ENCODE measurements around the gene MICAL1. TPM values are rescaled to one million over a fixed set of nuclear protein-coding genes. Genes with fewer than 3 reads are reported as not detected.
A peak's percentile ranks its signal among the peaks of the same experiment; 100 is the strongest.

Gene MICAL1
- total and polyA plus RNA-seq, 10 of the 15 experiments (the other 5 are each of a cell fraction or from before 2014, with no cell fraction given) = 0.32 to 71.6 (median 45.3) TPM

DNA sequence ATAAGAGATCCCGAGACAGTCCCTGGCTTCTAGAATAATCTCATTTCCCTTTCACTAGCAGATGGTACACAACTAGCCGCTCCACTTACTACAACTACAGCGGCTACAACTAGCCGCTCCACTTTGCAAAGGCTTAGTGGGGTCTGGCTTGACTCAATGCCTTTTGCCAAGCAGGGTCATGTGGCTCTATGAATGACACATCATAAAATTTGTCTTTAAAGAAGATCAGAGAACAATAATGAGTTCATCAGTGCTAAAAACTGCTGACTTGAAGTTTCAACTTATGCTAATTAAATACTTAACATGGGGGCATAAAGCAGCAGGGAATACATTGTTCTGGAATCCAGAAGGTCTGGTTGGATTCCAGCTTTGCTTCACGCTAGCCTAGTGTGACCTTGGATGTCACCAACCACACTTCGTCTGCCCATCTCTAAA lies 2.0 kb upstream of the MICAL1 start:
- DNase-seq (ENCODE audit: low read depth, low spot score) (no peak), FAIRE-seq (no peak), ATAC-seq (no peak)
- intact Hi-C loops (cut with micrococcal nuclease; ENCODE audit: unreplicated experiment) (loop anchor here (5.0 kb wide), 2 partner anchors 75 to 360 kb away; partner anchors contain the start of genes CD164 and CEP57L1), in situ Hi-C loops (cut with MboI) (no loop called here)
- CTCF ChIA-PET = interaction anchor here (0.6 to 3.2 kb wide), 6 partner anchors 16 to 74 kb away, joined by 3 to 19 read pairs (median 6); partner anchors contain the start of genes CD164, PPIL6, SMPD2 and ZBTB24
- 26% methylated on average over 6 of the region's 6 CpGs for WGBS (ENCODE audit: insufficient coverage, insufficient replicate concordance, low lambda C conversion rate, missing lambda C conversion rate)
- no peaks in the 10 kb centered on the region for H3K27me3 ChIP-seq (replicated peaks in 1 of 2; ENCODE audit: control insufficient read depth in 2 of 2, insufficient read depth in 2 of 2, low read length in 1 of 2)
- RAD21 ChIA-PET (ENCODE audit: unreplicated experiment) = interaction anchor here (1.4 to 10.1 kb wide), 3 partner anchors 16 to 582 kb away, joined by 4 to 97 read pairs (median 9); partner anchors contain the start of genes PPIL6, SMPD2 and ZBTB24
- no TSS peak for BruUV-seq (replicated peaks)
- no peaks in the 10 kb centered on the region for H4K20me1 ChIP-seq (ENCODE audit: control insufficient read depth, insufficient read depth)
- H3K4me2 ChIP-seq (ENCODE audit: control insufficient read depth, insufficient read depth) = peak overlapping the region; percentile 69
- TF ChIP-seq BMI1 (IDR thresholded peaks at IDR 0.05; ENCODE audit: borderline replicate concordance) = no peak
- TF ChIP-seq, protein P1, sequence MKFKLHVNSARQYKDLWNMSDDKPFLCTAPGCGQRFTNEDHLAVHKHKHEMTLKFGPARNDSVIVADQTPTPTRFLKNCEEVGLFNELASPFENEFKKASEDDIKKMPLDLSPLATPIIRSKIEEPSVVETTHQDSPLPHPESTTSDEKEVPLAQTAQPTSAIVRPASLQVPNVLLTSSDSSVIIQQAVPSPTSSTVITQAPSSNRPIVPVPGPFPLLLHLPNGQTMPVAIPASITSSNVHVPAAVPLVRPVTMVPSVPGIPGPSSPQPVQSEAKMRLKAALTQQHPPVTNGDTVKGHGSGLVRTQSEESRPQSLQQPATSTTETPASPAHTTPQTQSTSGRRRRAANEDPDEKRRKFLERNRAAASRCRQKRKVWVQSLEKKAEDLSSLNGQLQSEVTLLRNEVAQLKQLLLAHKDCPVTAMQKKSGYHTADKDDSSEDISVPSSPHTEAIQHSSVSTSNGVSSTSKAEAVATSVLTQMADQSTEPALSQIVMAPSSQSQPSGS (IDR thresholded peaks at IDR 0.05; ENCODE audit: low read length) = 0 out of 2 replicates have a peak, but pooled peaks have one; percentile 8
- TF ChIP-seq, protein P2, sequence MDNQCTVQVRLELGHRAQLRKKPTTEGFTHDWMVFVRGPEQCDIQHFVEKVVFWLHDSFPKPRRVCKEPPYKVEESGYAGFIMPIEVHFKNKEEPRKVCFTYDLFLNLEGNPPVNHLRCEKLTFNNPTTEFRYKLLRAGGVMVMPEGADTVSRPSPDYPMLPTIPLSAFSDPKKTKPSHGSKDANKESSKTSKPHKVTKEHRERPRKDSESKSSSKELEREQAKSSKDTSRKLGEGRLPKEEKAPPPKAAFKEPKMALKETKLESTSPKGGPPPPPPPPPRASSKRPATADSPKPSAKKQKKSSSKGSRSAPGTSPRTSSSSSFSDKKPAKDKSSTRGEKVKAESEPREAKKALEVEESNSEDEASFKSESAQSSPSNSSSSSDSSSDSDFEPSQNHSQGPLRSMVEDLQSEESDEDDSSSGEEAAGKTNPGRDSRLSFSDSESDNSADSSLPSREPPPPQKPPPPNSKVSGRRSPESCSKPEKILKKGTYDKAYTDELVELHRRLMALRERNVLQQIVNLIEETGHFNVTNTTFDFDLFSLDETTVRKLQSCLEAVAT (IDR thresholded peaks at IDR 0.05) = peak; percentile 57; the same call in 1 of the 2 replicates
- no peak for TF ChIP-seq RAD21 (IDR thresholded peaks at IDR 0.05; ENCODE audit: insufficient read depth, low read depth, low read length)
- TF ChIP-seq MYB (IDR thresholded peaks at IDR 0.05; ENCODE audit: borderline replicate concordance, low read depth, low read length) = no peak
- H3K36me3 ChIP-seq (ENCODE audit: control insufficient read depth in 2 of 2, insufficient read depth in 2 of 2, low read length in 1 of 2) = peaks cover 0 to 11% of the 10 kb centered on the region in 2 experiments; a peak in 3 of 4 replicates
- no peak overlapping the region; the same call in 1 of the 2 replicates for H3K4me3 ChIP-seq
- SMC1A ChIA-PET (ENCODE audit: uncharacterized antibody, unreplicated experiment) = interaction anchor here (0.8 to 10.1 kb wide), 7 partner anchors 9 to 270 kb away, joined by 3 to 148 read pairs (median 7); partner anchors contain the start of genes CD164 and ZBTB24
- H3K9me3 ChIP-seq (replicated peaks; ENCODE audit: control insufficient read depth, insufficient read depth, low read length) = no peaks in the 10 kb centered on the region; the same call in 1 of the 3 replicates
- H2AFZ ChIP-seq (ENCODE audit: control insufficient read depth, low read depth, low read length) = peak overlapping the region; percentile 28
- H3K4me1 ChIP-seq (ENCODE audit: control insufficient read depth, insufficient read depth, low read length) = peaks cover 54% of the 10 kb centered on the region
- peaks cover 50% of the 10 kb centered on the region for H3K79me2 ChIP-seq (ENCODE audit: control insufficient read depth, insufficient read depth, low read length)
- POLR2A ChIA-PET = interaction anchor here (0.5 to 13.1 kb wide), 5 partner anchors 15 to 1220 kb away, joined by 3 to 132 read pairs (median 7); partner anchors contain the start of genes CD164, PPIL6, SMPD2 and ZBTB24
- H3K27ac ChIP-seq (ENCODE audit: control insufficient read depth, insufficient read depth) = peak overlapping the region; percentile 75
- H3K9ac ChIP-seq (ENCODE audit: control insufficient read depth, insufficient read depth, low read length) = no peak overlapping the region

Data from GM12878 (cell line).